Measurements from ENCODE around the gene RXRB. TPM values are rescaled to one million over a fixed set of nuclear protein-coding genes. Genes with fewer than 3 reads are reported as not detected.

The RXRB gene
- total and polyA plus RNA-seq, 10 of the 15 experiments (the other 5 are each of a cell fraction or from before 2014, with no cell fraction given): 0.71 to 35.0 (median 20.4) TPM

DNA sequence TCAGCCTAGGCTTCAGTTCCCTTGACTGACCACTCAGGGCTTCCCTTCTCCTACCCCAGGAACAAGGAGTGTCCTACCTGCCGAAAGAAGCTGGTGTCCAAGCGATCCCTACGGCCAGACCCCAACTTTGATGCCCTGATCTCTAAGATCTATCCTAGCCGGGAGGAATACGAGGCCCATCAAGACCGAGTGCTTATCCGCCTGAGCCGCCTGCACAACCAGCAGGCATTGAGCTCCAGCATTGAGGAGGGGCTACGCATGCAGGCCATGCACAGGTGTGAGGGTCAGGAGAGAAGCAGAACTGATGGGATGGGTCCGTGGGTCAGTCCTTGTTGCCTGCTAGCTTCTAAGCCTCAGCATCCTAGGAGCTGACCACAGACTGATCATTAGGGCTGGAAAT, 9.4 kb upstream of the RXRB start:
- CTCF ChIA-PET: interaction anchor here (2.0 to 2.9 kb wide), 3 partner anchors 13 to 39 kb away, joined by 6 to 23 read pairs (median 10); no protein-coding TSS in a partner anchor
- Histone ChIP-seq H3K9me3 (replicated peaks; ENCODE audit: control insufficient read depth, insufficient read depth, low read length) (no peaks in the 10 kb centered on the region), H3K4me2 (ENCODE audit: control insufficient read depth, insufficient read depth) (no peak overlapping the region), H3K4me1 (ENCODE audit: control insufficient read depth, insufficient read depth, low read length) (peaks cover 23% of the 10 kb centered on the region), H2AFZ (ENCODE audit: control insufficient read depth, low read depth, low read length) (no peak overlapping the region), H3K27me3 (replicated peaks in 1 of 2; ENCODE audit: control insufficient read depth in 2 of 2, insufficient read depth in 2 of 2, low read length in 1 of 2) (peaks cover 2 to 3% of the 10 kb centered on the region in 2 experiments; a peak in 3 of 4 replicates), H3K36me3 (ENCODE audit: control insufficient read depth in 2 of 2, insufficient read depth in 2 of 2, low read length in 1 of 2) (peaks cover 0 to 5% of the 10 kb centered on the region in 2 experiments; a peak in 2 of 4 replicates), H4K20me1 (ENCODE audit: control insufficient read depth, insufficient read depth) (no peaks in the 10 kb centered on the region; the same call in 1 of the 2 replicates), H3K9ac (ENCODE audit: control insufficient read depth, insufficient read depth, low read length) (no peak overlapping the region), H3K4me3 (no peak overlapping the region), H3K27ac (ENCODE audit: control insufficient read depth, insufficient read depth) (no peak overlapping the region), H3K79me2 (ENCODE audit: control insufficient read depth, insufficient read depth, low read length) (peaks cover 3% of the 10 kb centered on the region)
- POLR2A ChIA-PET: interaction anchor here (1.4 to 2.3 kb wide), 3 partner anchors 10 to 96 kb away, joined by 3 to 12 read pairs (median 6); no protein-coding TSS in a partner anchor
- SMC1A ChIA-PET (ENCODE audit: uncharacterized antibody, unreplicated experiment): interaction anchor here (0.5 to 2.2 kb wide), 3 partner anchors 39 to 108 kb away, joined by 4 to 7 read pairs (median 6); partner anchors contain the start of genes RPS18 and VPS52
- FAIRE-seq (no peak), DNase-seq (ENCODE audit: low read depth, low spot score) (no peak), ATAC-seq (no peak)
- TF ChIP-seq HDAC6 (IDR thresholded peaks at IDR 0.05; ENCODE audit: unreplicated experiment) (no peak), POLR2A (IDR thresholded peaks at IDR 0.05; ENCODE audit: low read depth, low read length) (peak; percentile 31; the same call in 1 of the 2 replicates)
- intact Hi-C loops (cut with micrococcal nuclease; ENCODE audit: unreplicated experiment): loop anchor here (10.0 kb wide), 1 partner anchor 365 kb away; no protein-coding TSS in a partner anchor
- RAD21 ChIA-PET (ENCODE audit: unreplicated experiment): no interaction called here
- in situ Hi-C loops (cut with MboI): no loop called here
- BruUV-seq (replicated peaks): no TSS peak
- 94% methylated on average over 10 of the region's 10 CpGs for WGBS (ENCODE audit: insufficient coverage, insufficient replicate concordance, low lambda C conversion rate, missing lambda C conversion rate)

DNA sequence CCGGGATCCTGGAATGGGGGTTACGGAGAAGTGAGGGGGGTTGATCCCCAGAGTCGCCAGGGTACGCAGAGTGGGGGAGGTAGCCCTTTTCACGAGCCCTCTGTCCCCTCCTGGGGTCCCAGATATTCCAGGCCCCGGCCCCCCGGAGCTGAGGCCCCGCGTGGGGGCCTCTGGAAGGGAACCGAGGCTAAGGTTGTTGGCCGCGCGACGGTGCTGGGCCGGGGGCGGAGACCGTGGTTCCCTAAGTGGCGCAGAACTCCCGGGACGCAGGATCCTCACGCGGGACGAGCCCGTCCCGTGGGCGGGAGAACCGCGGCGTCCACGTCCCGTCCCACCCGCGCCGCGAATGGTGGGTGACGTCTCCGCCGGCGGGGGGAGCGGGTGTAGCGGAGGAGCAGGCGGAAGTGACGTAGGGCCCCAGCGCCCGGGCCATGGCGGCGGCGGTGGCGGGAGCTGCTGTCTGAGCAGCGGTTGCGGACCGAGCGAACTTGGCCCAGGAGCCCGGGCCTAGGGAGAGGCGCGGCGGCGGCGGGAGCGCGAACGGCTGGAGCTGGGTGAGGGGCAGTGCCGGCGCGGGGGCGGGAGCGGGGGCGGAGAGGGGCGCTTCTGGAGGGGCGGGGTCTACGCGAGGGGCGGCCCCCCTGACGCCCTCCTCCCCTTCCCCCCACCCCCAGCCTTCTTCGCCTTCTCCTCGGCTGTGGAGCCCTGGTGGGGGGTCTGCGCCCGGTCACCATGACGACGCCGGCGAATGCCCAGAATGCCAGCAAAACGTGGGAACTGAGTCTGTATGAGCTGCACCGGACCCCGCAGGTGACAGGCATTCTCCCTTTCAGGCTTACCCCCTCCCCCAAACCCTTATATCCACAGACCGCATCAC, 7.9 kb upstream of the RXRB start, which contains the start of gene RING1:
TSS of gene RING1 (plus strand) at position 410 of the 877 bp plus-strand sequence. CDS start at position 733, 323 bp downstream.
- Histone ChIP-seq H3K79me2 (ENCODE audit: control insufficient read depth, insufficient read depth, low read length) (peaks cover 3% of the 10 kb centered on the region), H3K9me3 (replicated peaks; ENCODE audit: control insufficient read depth, insufficient read depth, low read length) (no peaks in the 10 kb centered on the region), H3K4me2 (ENCODE audit: control insufficient read depth, insufficient read depth) (peak within 1 kb of the TSS; percentile 98), H3K4me3 (peak within 1 kb of the TSS; percentile 94), H3K9ac (ENCODE audit: control insufficient read depth, insufficient read depth, low read length) (peak within 1 kb of the TSS; percentile 98), H2AFZ (ENCODE audit: control insufficient read depth, low read depth, low read length) (peak within 1 kb of the TSS; percentile 90), H3K4me1 (ENCODE audit: control insufficient read depth, insufficient read depth, low read length) (peaks cover 25% of the 10 kb centered on the region), H4K20me1 (ENCODE audit: control insufficient read depth, insufficient read depth) (no peaks in the 10 kb centered on the region; the same call in 1 of the 2 replicates), H3K27me3 (replicated peaks in 1 of 2; ENCODE audit: control insufficient read depth in 2 of 2, insufficient read depth in 2 of 2, low read length in 1 of 2) (peaks cover 2 to 3% of the 10 kb centered on the region in 2 experiments; a peak in 2 of 4 replicates), H3K27ac (ENCODE audit: control insufficient read depth, insufficient read depth) (peak within 1 kb of the TSS; percentile 96), H3K36me3 (ENCODE audit: control insufficient read depth in 2 of 2, insufficient read depth in 2 of 2, low read length in 1 of 2) (peaks cover 2 to 8% of the 10 kb centered on the region in 2 experiments)
- POLR2A ChIA-PET: interaction anchor here (0.6 to 2.3 kb wide), 18 partner anchors 9 to 368 kb away, joined by 3 to 12 read pairs (median 4); partner anchors contain the start of genes HLA-DPB1, RGL2, RPS18 and VPS52
- CTCF ChIA-PET: interaction anchor here (0.6 to 2.9 kb wide), 9 partner anchors 9 to 126 kb away, joined by 4 to 23 read pairs (median 5); partner anchors contain the start of genes RPS18, VPS52 and ZBTB22
- intact Hi-C loops (cut with micrococcal nuclease; ENCODE audit: unreplicated experiment) (loop anchor here (10.0 kb wide), 1 partner anchor 366 kb away; no protein-coding TSS in a partner anchor), in situ Hi-C loops (cut with MboI) (no loop called here)
- SMC1A ChIA-PET (ENCODE audit: uncharacterized antibody, unreplicated experiment): interaction anchor here (0.8 to 2.2 kb wide), 9 partner anchors 8 to 83 kb away, joined by 3 to 7 read pairs (median 5); partner anchors contain the start of genes RPS18, RXRB, SLC39A7 and VPS52
- DNase-seq (ENCODE audit: low read depth, low spot score): no peak
- 3% methylated on average over 44 of the region's 86 CpGs for WGBS (ENCODE audit: insufficient coverage, insufficient replicate concordance, low lambda C conversion rate, missing lambda C conversion rate)
- BruUV-seq (replicated peaks): TSS peak; percentile 99
- peak; percentile 63 for ATAC-seq
- RAD21 ChIA-PET (ENCODE audit: unreplicated experiment): interaction anchor here (0.7 to 2.0 kb wide), 8 partner anchors 9 to 758 kb away, joined by 3 to 15 read pairs (median 3); partner anchors contain the start of genes RPS18 and VPS52
- FAIRE-seq: no peak
- TF ChIP-seq SPI1 (IDR thresholded peaks at IDR 0.05; ENCODE audit: borderline replicate concordance, insufficient read depth, low read depth, low read length): no peak
- no peak for TF ChIP-seq CBX5 (IDR thresholded peaks at IDR 0.05; ENCODE audit: low read depth)
- TF ChIP-seq IKZF1 (conservative IDR thresholded peaks at IDR 0.05): peak; percentile 94
- TF ChIP-seq SREBF1 (IDR thresholded peaks at IDR 0.05; ENCODE audit: low read length): no peak
- TF ChIP-seq TCF7 (IDR thresholded peaks at IDR 0.05; ENCODE audit: borderline replicate concordance): no peak
- TF ChIP-seq, protein P1, sequence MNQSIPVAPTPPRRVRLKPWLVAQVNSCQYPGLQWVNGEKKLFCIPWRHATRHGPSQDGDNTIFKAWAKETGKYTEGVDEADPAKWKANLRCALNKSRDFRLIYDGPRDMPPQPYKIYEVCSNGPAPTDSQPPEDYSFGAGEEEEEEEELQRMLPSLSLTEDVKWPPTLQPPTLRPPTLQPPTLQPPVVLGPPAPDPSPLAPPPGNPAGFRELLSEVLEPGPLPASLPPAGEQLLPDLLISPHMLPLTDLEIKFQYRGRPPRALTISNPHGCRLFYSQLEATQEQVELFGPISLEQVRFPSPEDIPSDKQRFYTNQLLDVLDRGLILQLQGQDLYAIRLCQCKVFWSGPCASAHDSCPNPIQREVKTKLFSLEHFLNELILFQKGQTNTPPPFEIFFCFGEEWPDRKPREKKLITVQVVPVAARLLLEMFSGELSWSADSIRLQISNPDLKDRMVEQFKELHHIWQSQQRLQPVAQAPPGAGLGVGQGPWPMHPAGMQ (IDR thresholded peaks at IDR 0.05; ENCODE audit: borderline replicate concordance): no peak
- TF ChIP-seq POU2F2 (IDR thresholded peaks at IDR 0.05; ENCODE audit: borderline replicate concordance, low read depth, low read length): 0 out of 3 replicates have a peak, but pooled peaks have one; percentile 53
- TF ChIP-seq NR2C2 (IDR thresholded peaks at IDR 0.05; ENCODE audit: borderline replicate concordance, control insufficient read depth, insufficient read length, low read depth): no peak
- TF ChIP-seq WRNIP1 (IDR thresholded peaks at IDR 0.05; ENCODE audit: borderline replicate concordance, low read depth, low read length): no peak
- no peak for TF ChIP-seq IRF4 (IDR thresholded peaks at IDR 0.05; ENCODE audit: low read depth, low read length)
- TF ChIP-seq BACH1 (IDR thresholded peaks at IDR 0.05; ENCODE audit: borderline replicate concordance): peak; percentile 99
- no peak for TF ChIP-seq YBX1 (IDR thresholded peaks at IDR 0.05)

Measured in GM12878 (cell line).